B cell (primary cell): ENCODE data around the gene ANKS1A.

Experiments used
- EZH2 ChIP-seq: IDR thresholded peaks from 2 replicates; pipeline ENCODE4 v1.6.1; 2012; ENCODE audit warnings: borderline replicate concordance, low read depth, mild to moderate bottlenecking, moderate library complexity, low read length; ENCODE audit not compliant: insufficient read depth, poor library complexity, severe bottlenecking
- TF ChIP-seq, protein P1 (sequence below): fragments of 200-600 bp; IDR thresholded peaks from one replicate; pipeline ENCODE4 v1.8.0; 2022; ENCODE audit warnings: antibody characterized with exemption, mild to moderate bottlenecking

DNA sequence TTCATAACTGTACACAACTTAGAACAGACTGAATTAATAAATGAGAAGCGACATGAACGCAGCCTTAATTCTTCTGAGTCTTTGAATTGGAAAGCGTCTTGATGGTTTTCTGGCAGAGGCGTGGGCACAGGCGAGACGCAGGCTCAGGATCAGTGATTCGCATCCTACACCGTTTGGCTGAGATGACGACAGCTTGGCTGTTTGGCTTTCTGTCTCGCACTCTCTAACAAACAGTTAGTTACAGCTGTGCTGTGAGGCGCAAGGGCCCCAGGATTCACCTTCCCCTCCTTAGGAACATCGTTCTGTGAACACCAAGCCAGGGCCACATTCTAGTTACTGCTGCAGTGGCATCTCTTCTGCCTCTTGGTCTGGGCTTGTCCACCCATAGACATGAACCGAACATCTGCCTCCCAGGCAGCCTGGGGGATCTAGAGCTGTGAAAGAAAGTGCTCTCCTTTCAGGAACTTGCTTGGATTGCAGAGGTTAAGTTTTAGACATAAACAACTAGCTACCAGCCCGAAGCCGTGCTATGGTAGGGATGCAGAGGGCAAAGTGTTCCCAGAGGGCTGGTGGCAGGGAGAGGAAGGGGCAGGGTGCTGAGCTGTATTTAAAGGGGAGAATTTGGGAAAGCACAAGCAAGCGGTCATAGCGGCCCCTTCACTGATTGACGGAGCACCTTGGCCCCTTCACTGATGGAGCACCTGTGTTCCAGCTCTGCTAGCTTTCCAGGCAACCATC, 202.5 kb downstream of the ANKS1A start:
- TF ChIP-seq, protein P1, sequence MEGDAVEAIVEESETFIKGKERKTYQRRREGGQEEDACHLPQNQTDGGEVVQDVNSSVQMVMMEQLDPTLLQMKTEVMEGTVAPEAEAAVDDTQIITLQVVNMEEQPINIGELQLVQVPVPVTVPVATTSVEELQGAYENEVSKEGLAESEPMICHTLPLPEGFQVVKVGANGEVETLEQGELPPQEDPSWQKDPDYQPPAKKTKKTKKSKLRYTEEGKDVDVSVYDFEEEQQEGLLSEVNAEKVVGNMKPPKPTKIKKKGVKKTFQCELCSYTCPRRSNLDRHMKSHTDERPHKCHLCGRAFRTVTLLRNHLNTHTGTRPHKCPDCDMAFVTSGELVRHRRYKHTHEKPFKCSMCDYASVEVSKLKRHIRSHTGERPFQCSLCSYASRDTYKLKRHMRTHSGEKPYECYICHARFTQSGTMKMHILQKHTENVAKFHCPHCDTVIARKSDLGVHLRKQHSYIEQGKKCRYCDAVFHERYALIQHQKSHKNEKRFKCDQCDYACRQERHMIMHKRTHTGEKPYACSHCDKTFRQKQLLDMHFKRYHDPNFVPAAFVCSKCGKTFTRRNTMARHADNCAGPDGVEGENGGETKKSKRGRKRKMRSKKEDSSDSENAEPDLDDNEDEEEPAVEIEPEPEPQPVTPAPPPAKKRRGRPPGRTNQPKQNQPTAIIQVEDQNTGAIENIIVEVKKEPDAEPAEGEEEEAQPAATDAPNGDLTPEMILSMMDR = no peak
- no peak for TF ChIP-seq EZH2
